ENCODE results near the gene RUVBL1.

The RUVBL1 gene

DNA sequence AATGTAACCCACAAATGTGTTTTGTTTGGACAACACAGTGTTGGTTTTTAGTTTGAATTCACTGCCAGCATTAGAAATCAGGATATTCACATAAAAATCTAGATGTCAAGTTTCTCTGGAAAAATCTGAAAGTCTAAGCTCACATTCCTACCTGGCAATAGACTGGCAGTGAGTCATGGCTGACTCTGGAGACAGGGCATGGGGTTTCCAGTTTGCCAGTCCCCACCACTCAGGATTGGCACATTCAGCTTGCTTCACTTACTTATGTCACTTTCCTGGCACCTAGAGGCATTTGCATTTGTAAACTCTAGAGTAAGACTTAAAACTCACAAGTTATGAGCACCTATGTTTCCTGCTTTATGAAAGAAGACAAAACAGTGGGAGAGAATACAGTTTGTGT lies 90.5 kb downstream of the RUVBL1 start:
- FAIRE-seq, result no peak
- no peak for TF ChIP-seq POLR2A (IDR thresholded peaks at IDR 0.05; ENCODE audit: low read depth, low read length)
- no peak for DNase-seq (ENCODE audit: insufficient read length, low spot score)
